Fibroblast of skin of right biceps (primary cell): ENCODE measurements around the gene NDUFS8.

Experiments used
- DNase-seq: peaks from one replicate; pipeline ENCODE4 v3.0.0-alpha.2; 2013

Gene NDUFS8

GRCh38 chr11:68052137-68052873 is 21.8 kb downstream of the NDUFS8 start:
- DNase-seq, result no peak

GRCh38 chr11:68053117-68053516 is 22.6 kb downstream of the NDUFS8 start:
- DNase-seq, result no peak

DNA sequence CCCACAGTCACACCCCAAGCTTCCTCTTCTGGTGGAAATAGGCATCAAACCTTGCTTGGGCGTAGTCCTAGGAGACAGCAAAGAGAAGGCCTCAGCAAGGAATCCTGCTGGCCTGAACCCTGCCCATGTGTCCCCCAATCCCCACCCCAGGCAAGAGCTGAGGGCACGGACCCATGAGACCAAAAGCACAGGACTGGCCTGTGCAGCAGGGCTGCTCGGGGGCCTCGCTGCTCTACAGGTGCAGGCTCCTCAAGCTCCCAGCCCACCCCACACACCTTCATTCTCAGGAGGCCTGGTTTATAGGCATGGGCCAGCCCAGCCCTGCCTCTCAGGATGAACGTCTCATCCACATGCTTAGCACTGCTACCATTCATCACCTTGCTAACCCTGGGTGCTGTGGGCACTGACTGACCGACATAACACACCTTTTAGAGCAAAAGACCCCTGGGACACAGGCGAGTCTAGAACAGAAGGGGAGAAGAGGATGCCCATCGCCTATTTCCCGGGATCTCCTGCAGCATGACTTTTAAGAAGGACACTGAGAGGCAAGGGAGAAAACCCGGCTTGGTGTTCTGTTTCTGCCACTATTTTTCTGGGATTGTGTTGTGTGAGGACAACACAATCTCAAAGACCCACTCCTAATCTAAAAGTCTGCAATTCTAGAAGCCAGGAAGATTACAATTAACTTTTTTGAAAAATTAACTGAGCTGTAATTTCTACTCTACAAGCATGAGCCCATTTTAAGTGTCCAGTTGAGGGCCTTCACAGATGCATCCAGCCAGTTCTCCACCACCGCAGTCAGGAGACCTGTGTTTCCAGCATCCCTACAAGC is 23.7 kb downstream of the NDUFS8 start:
- DNase-seq, result no peak

GRCh38 chr11:68056317-68057285 is 26.1 kb downstream of the NDUFS8 start:
- DNase-seq, result no peak

- no peak for DNase-seq
Measured at GRCh38 chr11:68057807-68058206, 27.3 kb downstream of the NDUFS8 start.

- DNase-seq, result no peak
Measured at GRCh38 chr11:68061508-68061907, 31.0 kb downstream of the NDUFS8 start.

DNA sequence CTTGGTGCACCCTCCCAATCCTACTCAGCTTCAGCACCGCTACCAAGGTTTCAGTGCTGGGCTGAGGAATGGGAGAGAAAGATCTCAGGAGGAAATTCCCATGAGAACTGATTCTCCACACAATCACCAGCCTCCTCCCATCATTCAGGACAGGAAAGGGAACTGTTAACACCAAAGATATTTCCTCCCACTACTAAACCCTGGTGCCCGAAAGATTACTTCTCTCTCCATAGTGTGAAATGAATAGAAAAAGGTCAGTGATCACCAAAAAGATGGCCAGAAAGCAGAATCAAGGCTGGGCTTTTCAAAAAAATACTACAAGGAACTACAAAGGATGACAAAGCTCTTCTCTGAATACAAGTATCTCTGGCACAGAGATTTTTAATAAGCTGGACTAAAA is 34.4 kb downstream of the NDUFS8 start:
- DNase-seq, result no peak

DNA sequence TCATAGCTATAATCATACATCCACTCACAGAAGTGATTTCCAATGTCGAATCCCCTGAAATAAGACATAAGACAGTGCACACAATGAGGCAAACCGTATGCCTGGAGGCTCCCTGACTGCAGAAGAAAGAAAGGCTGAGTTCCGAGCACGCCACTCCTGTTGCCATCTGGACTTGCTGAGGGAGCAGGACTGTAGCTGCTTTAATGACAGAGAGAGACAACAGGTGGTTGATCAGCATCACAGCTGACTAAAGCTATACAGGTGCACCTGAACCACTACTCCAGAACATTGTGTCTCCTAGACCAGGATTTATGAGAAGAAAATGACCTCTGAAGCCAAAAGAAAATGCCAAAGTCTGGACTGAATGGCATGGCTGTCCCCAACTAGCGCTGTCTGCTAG is 35.4 kb downstream of the NDUFS8 start:
- no peak for DNase-seq

DNA sequence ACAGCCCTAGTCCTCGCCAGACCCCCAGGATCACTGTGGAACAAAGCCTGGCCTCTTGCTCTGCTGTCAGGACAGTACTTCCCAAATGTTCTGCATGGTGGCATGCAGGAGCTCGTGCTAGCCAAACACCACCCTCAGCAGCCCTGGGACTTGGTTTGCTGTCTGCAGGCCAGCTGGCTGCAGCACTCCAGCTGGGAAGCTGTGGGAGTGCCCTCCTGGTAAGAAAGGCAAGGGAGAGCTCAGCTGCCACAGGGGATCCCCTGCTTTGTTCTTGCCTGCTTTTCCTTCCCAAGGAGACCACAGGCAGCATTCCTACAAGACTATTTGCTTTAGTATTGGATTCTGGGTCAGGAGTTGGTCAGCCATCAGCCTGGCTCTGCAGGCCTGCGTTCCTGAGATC is 36.3 kb downstream of the NDUFS8 start:
- no peak for DNase-seq

GRCh38 chr11:68067991-68068390 is 37.5 kb downstream of the NDUFS8 start:
- no peak for DNase-seq

DNA sequence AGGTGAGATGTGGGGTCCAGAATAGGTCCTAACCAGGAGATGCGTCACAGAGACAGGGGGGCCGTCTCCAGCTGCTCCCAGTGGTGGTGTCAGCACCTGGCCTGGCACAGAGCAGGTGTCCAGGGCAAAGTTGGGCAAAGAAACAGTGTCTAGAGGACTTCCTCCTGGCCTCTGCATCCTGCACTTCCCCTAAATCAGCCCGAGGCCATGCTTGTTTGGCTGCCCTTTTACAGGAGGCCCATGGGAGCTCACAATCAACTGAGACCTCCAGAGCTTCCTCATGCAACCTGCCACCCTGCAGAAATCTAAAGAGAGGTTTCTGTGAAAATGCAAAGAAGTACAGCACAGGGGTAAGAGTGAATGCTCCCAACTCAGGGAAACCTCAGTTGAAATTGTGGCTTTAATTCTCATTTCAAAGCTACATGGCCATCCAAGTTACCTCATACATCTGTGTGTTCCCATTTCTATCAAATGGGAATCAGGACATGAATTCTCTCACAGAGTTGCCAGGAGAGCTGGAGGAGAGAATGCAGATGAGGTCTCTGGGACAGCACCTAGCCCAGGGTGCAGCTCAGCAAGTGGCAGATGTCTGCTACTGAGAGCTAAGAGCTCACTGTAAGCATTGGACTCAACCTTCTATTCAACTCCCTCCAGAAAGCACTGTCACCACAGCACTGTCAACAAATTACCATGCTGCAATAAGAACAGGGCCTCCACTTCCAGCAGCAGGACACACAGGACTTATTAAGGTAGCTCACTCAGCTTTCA is 41.0 kb downstream of the NDUFS8 start:
- no peak for DNase-seq

- DNase-seq, result no peak
Measured at GRCh38 chr11:68074584-68075352, 44.3 kb downstream of the NDUFS8 start.

DNA sequence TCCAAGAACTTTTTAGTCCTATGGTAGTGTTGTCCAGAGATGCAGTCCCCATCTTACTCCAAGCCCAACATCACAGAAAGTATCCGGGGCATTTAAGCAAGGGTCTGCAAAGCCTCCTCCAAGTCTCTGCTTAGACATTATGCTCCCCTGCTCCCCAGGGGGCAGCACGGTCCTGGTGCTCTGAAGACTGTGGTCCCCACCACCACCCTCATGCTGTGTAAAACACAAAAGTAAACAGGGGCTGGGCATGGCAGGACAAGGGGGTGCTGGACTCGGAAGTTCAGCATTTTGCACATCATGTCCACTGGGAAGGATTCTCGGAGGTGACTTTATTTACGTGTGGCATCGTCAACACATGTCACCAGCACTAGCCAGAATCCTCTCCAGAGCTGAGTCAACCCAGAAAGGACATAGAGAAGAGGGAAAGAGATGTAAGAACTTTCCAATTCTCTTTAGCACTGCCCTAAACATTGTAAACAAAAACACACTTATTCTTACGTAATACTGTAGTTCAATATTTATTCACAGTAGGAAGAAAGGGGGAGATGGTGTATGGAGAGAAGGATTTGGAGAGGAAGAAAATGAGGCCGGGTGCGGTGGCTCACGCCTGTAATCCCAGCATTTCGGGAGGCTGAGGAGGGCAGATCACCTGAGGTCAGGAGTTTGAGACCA is 46.0 kb downstream of the NDUFS8 start:
- DNase-seq, result no peak

- DNase-seq, result no peak
Measured at GRCh38 chr11:68077617-68078582, 47.4 kb downstream of the NDUFS8 start.

- DNase-seq, result no peak
Measured at GRCh38 chr11:68080860-68081259, 50.4 kb downstream of the NDUFS8 start.

GRCh38 chr11:68081691-68082090 is 51.2 kb downstream of the NDUFS8 start:
- no peak for DNase-seq

- no peak for DNase-seq
Measured at GRCh38 chr11:68082481-68082880, 52.0 kb downstream of the NDUFS8 start.

DNA sequence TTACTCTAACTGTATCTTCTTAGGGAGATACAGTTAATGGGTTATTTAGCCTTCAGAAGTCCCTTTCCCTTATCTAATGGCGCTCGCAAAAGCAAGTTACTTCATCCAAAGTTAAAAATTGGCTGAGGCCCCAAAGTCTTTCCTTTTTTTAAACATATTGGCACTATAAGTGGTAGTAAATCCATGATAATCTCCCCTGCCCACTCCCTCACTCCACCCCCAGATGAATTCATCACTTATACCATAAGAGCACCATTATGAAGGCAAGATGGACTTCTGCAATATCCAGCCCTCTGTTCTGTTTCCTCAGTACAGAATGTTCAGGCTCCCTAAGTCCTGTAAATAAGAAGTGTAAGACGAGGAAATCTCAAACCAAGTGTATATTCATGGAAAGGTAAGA is 53.0 kb downstream of the NDUFS8 start:
- DNase-seq, result no peak
